Left lung (tissue), 10 donors: ENCODE measurements around the gene HBEGF. TPM values are rescaled to one million over a fixed set of nuclear protein-coding genes. Genes with fewer than 3 reads are reported as not detected.
"Not testable (repeated sequence)": the region's sequence is repeated elsewhere in the genome, so short reads cannot be mapped to it uniquely, and the experiment has no call there.

ENCODE experiments used
- ATAC-seq: fragments of 200-7000 bp; cut with Tn5 transposase; one replicate; pipeline ENCODE4 v1.9.1; 2020; ENCODE audit warnings: moderate library complexity
- DNase-seq, 4 donors: peaks; one replicate each; pipeline ENCODE4 v3.0.0-alpha.2; 2013 to 2020
- H3K27ac ChIP-seq, 2 donors: fragments of 200-600 bp; sonication (generic) in 1 of 2; one replicate each; pipeline versions ENCODE4 v1.5.0 to v1.8.0; 2020 to 2021
- H3K27me3 ChIP-seq, 2 donors: fragments of 200-600 bp; sonication (generic) in 1 of 2; one replicate each; pipeline versions ENCODE4 v1.5.0 to v1.8.0; 2020 to 2021
- H3K36me3 ChIP-seq, 2 donors: fragments of 200-600 bp; sonication (generic) in 1 of 2; one replicate each; pipeline versions ENCODE4 v1.5.0 to v1.8.0; 2020 to 2021
- H3K4me1 ChIP-seq, 2 donors: fragments of 200-600 bp; one replicate each; pipeline ENCODE4 v1.8.0; 2021
- H3K4me3 ChIP-seq, 2 donors: fragments of 200-600 bp; sonication (generic) in 1 of 2; one replicate each; pipeline versions ENCODE4 v1.5.0 to v1.8.0; 2020 to 2021; ENCODE audit warnings: mild to moderate bottlenecking in 1 of 2
- H3K9me3 ChIP-seq, 2 donors: fragments of 200-600 bp; sonication (generic) in 1 of 2; one replicate each; pipeline versions ENCODE4 v1.5.0 to v1.8.0; 2020 to 2021
- intact Hi-C, 2 donors: fragments of 100-400 bp; cut with DNase I; formaldehyde crosslinking; loops; one replicate each; pipeline versions ENCODE4 v1.11.2 to v1.14.2; 2022
- polyA plus RNA-seq, 6 donors: library from polyadenylated mRNA; unstranded; fragments of 120-200 nt; gene quantifications; one replicate each; pipeline ENCODE4 v1.2.1, GENCODE V29; 2013; ENCODE audit not compliant: insufficient read length in 6 of 6
- total RNA-seq, 2 donors: library from RNA; stranded (reverse); fragmentation: NEBNext Ultra II Directional; extraction: Animal tissue kit (Norgen Biotek cat#: 25700); gene quantifications; one replicate each; pipeline ENCODE4 v1.2.1, GENCODE V29; 2021
- TF ChIP-seq, protein P1 (sequence below), 2 donors: fragments of 200-600 bp; sonication (generic) in 1 of 2; IDR thresholded peaks; one replicate each; pipeline versions ENCODE4 v1.5.0 to v1.8.0; 2021; ENCODE audit warnings: antibody characterized with exemption in 2 of 2
- donor health status: DM: no; HTN: yes; CAD: no.
- donor health status: DM: no; HTN: no; CAD: no.

HBEGF gene
- total and polyA plus RNA-seq, 8 donors: 5.4 to 33.8 (median 9.7) TPM

GRCh38 chr5:140348104-140348503 is 1.7 kb upstream of the HBEGF start:
- no peak for ATAC-seq
- H3K4me3 ChIP-seq: no peak overlapping the region
- intact Hi-C loops: loop anchor here (5.0 to 10.0 kb wide), 2 partner anchors 96 to 103 kb away; no protein-coding TSS in a partner anchor

DNA sequence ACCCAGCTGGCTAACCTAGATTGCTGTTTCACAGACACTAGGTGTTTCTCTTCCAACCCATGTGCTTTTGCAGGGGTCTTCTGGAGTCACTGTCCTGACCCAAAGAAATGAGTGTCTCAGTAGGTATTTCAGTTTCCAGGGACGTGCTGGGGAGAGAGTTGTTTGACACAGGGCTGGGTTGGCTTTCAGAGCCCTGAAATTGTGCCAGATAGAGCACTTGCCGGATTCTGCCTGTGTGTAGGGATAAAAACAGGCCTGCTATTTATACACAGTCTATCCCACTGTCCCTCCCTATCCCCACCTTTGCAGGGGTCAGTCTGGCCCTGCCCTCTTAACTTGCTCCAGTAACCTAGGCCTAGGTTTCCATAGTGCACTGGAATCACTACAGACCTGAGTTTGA is 957 bp upstream of the HBEGF start:
- H3K9me3 ChIP-seq: no peaks in the 10 kb centered on the region
- TF ChIP-seq, protein P1, sequence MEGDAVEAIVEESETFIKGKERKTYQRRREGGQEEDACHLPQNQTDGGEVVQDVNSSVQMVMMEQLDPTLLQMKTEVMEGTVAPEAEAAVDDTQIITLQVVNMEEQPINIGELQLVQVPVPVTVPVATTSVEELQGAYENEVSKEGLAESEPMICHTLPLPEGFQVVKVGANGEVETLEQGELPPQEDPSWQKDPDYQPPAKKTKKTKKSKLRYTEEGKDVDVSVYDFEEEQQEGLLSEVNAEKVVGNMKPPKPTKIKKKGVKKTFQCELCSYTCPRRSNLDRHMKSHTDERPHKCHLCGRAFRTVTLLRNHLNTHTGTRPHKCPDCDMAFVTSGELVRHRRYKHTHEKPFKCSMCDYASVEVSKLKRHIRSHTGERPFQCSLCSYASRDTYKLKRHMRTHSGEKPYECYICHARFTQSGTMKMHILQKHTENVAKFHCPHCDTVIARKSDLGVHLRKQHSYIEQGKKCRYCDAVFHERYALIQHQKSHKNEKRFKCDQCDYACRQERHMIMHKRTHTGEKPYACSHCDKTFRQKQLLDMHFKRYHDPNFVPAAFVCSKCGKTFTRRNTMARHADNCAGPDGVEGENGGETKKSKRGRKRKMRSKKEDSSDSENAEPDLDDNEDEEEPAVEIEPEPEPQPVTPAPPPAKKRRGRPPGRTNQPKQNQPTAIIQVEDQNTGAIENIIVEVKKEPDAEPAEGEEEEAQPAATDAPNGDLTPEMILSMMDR (IDR thresholded peaks at IDR 0.05): no peak
- H3K27ac ChIP-seq: peak overlapping the region in 1 of 2 donors; percentile 70
- no peak overlapping the region for H3K4me3 ChIP-seq
- peaks cover 9 to 51% of the 10 kb centered on the region in 2 donors for H3K4me1 ChIP-seq
- DNase-seq (no peak), ATAC-seq (no peak)
- peaks cover 0 to under 1% of the 10 kb centered on the region in 2 donors for H3K36me3 ChIP-seq
- intact Hi-C loops: loop anchor here (5.0 to 10.0 kb wide), 2 partner anchors 95 to 103 kb away; no protein-coding TSS in a partner anchor
- H3K27me3 ChIP-seq: no peaks in the 10 kb centered on the region

More at GRCh38 chr5:140348104-140348503, 1.7 kb upstream of the HBEGF start:
- TF ChIP-seq, protein P1 (IDR thresholded peaks at IDR 0.05): no peak
- Histone ChIP-seq H3K27me3 (no peaks in the 10 kb centered on the region), H3K36me3 (no peaks in the 10 kb centered on the region), H3K9me3 (no peaks in the 10 kb centered on the region), H3K4me1 (peaks cover 9 to 44% of the 10 kb centered on the region in 2 donors), H3K27ac (no peak overlapping the region)
- DNase-seq: no peak

GRCh38 chr5:140345919-140346347 is 470 bp downstream of the HBEGF start:
- H3K27me3 ChIP-seq: no peaks in the 10 kb centered on the region
- intact Hi-C loops: loop anchor here (5.0 to 10.0 kb wide), 2 partner anchors 94 to 101 kb away; no protein-coding TSS in a partner anchor
- H3K4me1 ChIP-seq: peaks cover 9 to 60% of the 10 kb centered on the region in 2 donors
- peak overlapping the region; percentile 70 to 88 for H3K27ac ChIP-seq
- H3K4me3 ChIP-seq: peak overlapping the region; percentile 75 to 97
- peaks cover 0 to 14% of the 10 kb centered on the region in 2 donors for H3K36me3 ChIP-seq
- ATAC-seq: peak; percentile 65
- TF ChIP-seq, protein P1 (IDR thresholded peaks at IDR 0.05): peak; percentile 16 to 38
- DNase-seq: peak in 3 of 4 donors; percentile 61 to 91 (median 69)
- H3K9me3 ChIP-seq: no peaks in the 10 kb centered on the region

- H3K9me3 ChIP-seq: no peaks in the 10 kb centered on the region
- TF ChIP-seq, protein P1 (IDR thresholded peaks at IDR 0.05): no peak
- ATAC-seq: peak; percentile 24
- peak overlapping the region in 1 of 2 donors; percentile 70 for H3K27ac ChIP-seq
- H3K36me3 ChIP-seq: peaks cover 0 to 15% of the 10 kb centered on the region in 2 donors
- intact Hi-C loops: loop anchor here (5.0 to 10.0 kb wide), 2 partner anchors 93 to 100 kb away; no protein-coding TSS in a partner anchor
- H3K27me3 ChIP-seq: no peaks in the 10 kb centered on the region
- peak overlapping the region; percentile 75 to 97 for H3K4me3 ChIP-seq
- peaks cover 9 to 69% of the 10 kb centered on the region in 2 donors for H3K4me1 ChIP-seq
- DNase-seq: peak in 1 of 4 donors; percentile 43
Observed at GRCh38 chr5:140344683-140345423, 1.6 kb downstream of the HBEGF start.

DNA sequence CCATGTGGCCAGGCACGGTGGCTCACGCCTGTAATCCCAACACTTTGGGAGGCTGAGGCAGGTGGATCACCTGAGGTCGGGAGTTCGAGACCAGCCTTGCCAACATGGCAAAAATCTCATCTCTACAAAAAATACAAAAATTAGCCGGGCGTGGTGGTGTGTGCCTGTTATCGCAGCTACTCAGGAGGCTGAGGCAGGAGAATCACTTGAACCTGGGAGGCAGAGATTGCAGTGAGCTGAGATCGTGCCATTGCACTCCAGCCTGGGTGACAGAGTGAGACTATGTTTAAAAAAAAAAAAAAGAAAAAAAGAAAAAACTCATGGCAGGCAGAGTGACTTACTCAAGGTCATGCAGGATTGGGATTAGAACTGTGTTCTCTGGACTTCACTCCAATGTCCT is 2.6 kb downstream of the HBEGF start:
- Histone ChIP-seq H3K27ac (peak overlapping the region in 1 of 2 donors; percentile 81), H3K36me3 (peaks cover 0 to 20% of the 10 kb centered on the region in 2 donors), H3K4me1 (peaks cover 9 to 79% of the 10 kb centered on the region in 2 donors), H3K4me3 (peak overlapping the region in 1 of 2 donors; percentile 75)
- intact Hi-C loops: loop anchor here in 1 of 2 donors (10.0 kb wide), 1 partner anchor 99 kb away; no protein-coding TSS in a partner anchor
- ATAC-seq, H3K27me3 ChIP-seq, H3K9me3 ChIP-seq, DNase-seq: not testable (repeated sequence)
